ENCODE measurements around the gene CTXN2. TPM values are rescaled to one million over a fixed set of nuclear protein-coding genes. Genes with fewer than 3 reads are reported as not detected.

CTXN2 gene
- total RNA-seq, 2 experiments from 2014 or later = not detected

- intact Hi-C loops (cut with micrococcal nuclease) = no loop called here
- POLR2A ChIA-PET = interaction anchor here (0.6 kb wide), 1 partner anchor 297 kb away, joined by 3 read pairs; no protein-coding TSS in a partner anchor
- Mint-ChIP-seq H3K4me3 (no peak overlapping the region), H3K27me3 (no peaks in the 10 kb centered on the region), H3K4me1 (ENCODE audit: low read depth) (no peaks in the 10 kb centered on the region), H3K27ac (no peak overlapping the region), H3K9me3 (no peaks in the 10 kb centered on the region), H3K36me3 (ENCODE audit: low read depth) (peaks cover 21% of the 10 kb centered on the region)
- TF ChIP-seq, protein P1, sequence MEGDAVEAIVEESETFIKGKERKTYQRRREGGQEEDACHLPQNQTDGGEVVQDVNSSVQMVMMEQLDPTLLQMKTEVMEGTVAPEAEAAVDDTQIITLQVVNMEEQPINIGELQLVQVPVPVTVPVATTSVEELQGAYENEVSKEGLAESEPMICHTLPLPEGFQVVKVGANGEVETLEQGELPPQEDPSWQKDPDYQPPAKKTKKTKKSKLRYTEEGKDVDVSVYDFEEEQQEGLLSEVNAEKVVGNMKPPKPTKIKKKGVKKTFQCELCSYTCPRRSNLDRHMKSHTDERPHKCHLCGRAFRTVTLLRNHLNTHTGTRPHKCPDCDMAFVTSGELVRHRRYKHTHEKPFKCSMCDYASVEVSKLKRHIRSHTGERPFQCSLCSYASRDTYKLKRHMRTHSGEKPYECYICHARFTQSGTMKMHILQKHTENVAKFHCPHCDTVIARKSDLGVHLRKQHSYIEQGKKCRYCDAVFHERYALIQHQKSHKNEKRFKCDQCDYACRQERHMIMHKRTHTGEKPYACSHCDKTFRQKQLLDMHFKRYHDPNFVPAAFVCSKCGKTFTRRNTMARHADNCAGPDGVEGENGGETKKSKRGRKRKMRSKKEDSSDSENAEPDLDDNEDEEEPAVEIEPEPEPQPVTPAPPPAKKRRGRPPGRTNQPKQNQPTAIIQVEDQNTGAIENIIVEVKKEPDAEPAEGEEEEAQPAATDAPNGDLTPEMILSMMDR (IDR thresholded peaks at IDR 0.05) = no peak
- CTCF ChIA-PET = no interaction called here
- DNase-seq = no peak
- ATAC-seq = no peak
These were observed 44.1 kb upstream of the CTXN2 start for GRCh38 chr15:48147358-48147757.

DNA sequence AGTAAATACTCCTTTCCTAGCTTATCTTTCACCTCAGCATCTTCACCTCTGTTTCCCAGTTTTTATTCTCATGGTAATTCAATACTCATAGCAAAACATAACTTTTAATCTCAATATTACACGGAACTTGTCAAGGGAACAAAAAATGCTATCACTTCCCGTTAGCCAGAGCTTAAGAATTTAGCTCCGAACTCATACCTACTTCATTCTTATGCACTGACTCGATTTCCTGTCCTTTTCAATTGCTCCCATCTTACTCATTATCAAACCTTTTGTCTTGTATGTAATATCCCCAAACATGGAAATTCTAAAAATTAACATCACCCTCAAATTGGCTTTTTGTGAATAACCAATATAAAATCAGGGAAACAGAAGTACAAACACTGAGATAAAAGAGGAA, 41.6 kb upstream of the CTXN2 start:
- ATAC-seq = no peak
- TF ChIP-seq, protein P1 (IDR thresholded peaks at IDR 0.05) = no peak
- H3K27ac Mint-ChIP-seq = no peak overlapping the region
- no peaks in the 10 kb centered on the region for H3K27me3 Mint-ChIP-seq
- no peaks in the 10 kb centered on the region for H3K4me1 Mint-ChIP-seq (ENCODE audit: low read depth)
- CTCF ChIA-PET = no interaction called here
- DNase-seq = no peak
- no peak overlapping the region for H3K4me3 Mint-ChIP-seq
- intact Hi-C loops (cut with micrococcal nuclease) = no loop called here
- POLR2A ChIA-PET = no interaction called here
- no peaks in the 10 kb centered on the region for H3K9me3 Mint-ChIP-seq
- peaks cover 21% of the 10 kb centered on the region for H3K36me3 Mint-ChIP-seq (ENCODE audit: low read depth)

DNA sequence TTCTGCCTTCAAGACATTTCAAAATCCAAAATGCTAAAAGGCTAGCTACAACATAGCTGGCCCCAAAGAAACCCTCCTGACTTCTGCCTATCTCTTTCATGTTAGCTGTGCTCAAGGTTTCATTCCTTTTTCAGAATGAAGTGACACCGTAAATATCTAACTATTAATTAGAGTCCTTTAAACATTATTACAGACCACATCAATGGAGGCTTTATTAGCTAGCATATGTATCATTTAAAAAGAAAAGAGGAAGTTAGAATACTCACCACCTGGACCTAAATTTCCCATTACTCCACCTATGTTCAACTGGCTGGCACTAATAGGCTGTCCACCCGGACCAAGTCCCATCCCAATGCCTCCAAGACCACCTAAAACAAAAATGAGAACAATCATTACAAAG, 37.9 kb upstream of the CTXN2 start:
- H3K9me3 Mint-ChIP-seq = no peaks in the 10 kb centered on the region
- no peak overlapping the region for H3K27ac Mint-ChIP-seq
- ChIA-PET CTCF (no interaction called here), POLR2A (no interaction called here)
- H3K36me3 Mint-ChIP-seq (ENCODE audit: low read depth) = peaks cover 21% of the 10 kb centered on the region
- no peaks in the 10 kb centered on the region for H3K27me3 Mint-ChIP-seq
- no peak overlapping the region for H3K4me3 Mint-ChIP-seq
- DNase-seq (no peak), ATAC-seq (no peak)
- TF ChIP-seq, protein P1 (IDR thresholded peaks at IDR 0.05) = no peak
- H3K4me1 Mint-ChIP-seq (ENCODE audit: low read depth) = no peaks in the 10 kb centered on the region
- intact Hi-C loops (cut with micrococcal nuclease) = no loop called here

DNA sequence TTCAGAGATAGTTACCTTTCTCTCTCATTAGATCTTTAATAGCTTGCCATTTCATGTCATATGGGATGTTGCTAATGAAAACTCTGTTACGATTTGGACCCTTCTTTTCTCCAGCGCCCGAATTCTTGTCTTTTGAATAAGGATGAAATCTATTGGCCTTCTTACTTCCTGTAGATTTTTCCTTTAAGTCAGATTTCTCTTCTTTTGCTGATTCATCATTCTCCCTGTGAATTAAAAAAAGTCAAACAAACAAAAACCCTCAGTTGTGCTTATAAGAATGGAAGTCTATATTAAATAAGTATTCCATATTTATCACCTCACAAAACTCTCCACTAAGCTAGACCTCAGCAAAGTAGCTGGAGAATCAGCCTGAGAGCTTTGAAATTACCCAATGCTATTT, 22.8 kb upstream of the CTXN2 start:
- TF ChIP-seq, protein P1 (IDR thresholded peaks at IDR 0.05) = no peak
- Mint-ChIP-seq H3K36me3 (ENCODE audit: low read depth) (peaks cover 22% of the 10 kb centered on the region), H3K4me3 (no peak overlapping the region), H3K9me3 (peaks cover 10% of the 10 kb centered on the region), H3K27me3 (no peaks in the 10 kb centered on the region), H3K27ac (no peak overlapping the region), H3K4me1 (ENCODE audit: low read depth) (peaks cover 6% of the 10 kb centered on the region)
- ATAC-seq (no peak), DNase-seq (no peak)
- ChIA-PET POLR2A (no interaction called here), CTCF (interaction anchor here (1.7 kb wide), 1 partner anchor 10 kb away, joined by 5 read pairs; the partner anchor contains the start of gene MYEF2)
- intact Hi-C loops (cut with micrococcal nuclease) = no loop called here

GRCh38 chr15:48170981-48171380, 20.5 kb upstream of the CTXN2 start:
- TF ChIP-seq, protein P1 (IDR thresholded peaks at IDR 0.05) = no peak
- intact Hi-C loops (cut with micrococcal nuclease) = no loop called here
- Mint-ChIP-seq H3K36me3 (ENCODE audit: low read depth) (peaks cover 28% of the 10 kb centered on the region), H3K27ac (no peak overlapping the region), H3K4me3 (no peak overlapping the region), H3K27me3 (no peaks in the 10 kb centered on the region), H3K4me1 (ENCODE audit: low read depth) (peaks cover 17% of the 10 kb centered on the region), H3K9me3 (peaks cover 10% of the 10 kb centered on the region)
- CTCF ChIA-PET = no interaction called here
- POLR2A ChIA-PET = no interaction called here
- ATAC-seq = no peak
- no peak for DNase-seq
